ENCODE data around the gene ALKBH4.
"Not testable (repeated sequence)": the region's sequence is repeated elsewhere in the genome, so short reads cannot be mapped to it uniquely, and the experiment has no call there.

Gene ALKBH4

GRCh38 chr7:102455596-102455995, 9.1 kb downstream of the ALKBH4 start:
- in situ Hi-C loops (cut with HindIII; ENCODE audit: low sequenced_read_pairs): no loop called here

- in situ Hi-C loops (cut with HindIII; ENCODE audit: low sequenced_read_pairs): not testable (repeated sequence)
Measured at GRCh38 chr7:102454932-102455331, 9.7 kb downstream of the ALKBH4 start.

DNA sequence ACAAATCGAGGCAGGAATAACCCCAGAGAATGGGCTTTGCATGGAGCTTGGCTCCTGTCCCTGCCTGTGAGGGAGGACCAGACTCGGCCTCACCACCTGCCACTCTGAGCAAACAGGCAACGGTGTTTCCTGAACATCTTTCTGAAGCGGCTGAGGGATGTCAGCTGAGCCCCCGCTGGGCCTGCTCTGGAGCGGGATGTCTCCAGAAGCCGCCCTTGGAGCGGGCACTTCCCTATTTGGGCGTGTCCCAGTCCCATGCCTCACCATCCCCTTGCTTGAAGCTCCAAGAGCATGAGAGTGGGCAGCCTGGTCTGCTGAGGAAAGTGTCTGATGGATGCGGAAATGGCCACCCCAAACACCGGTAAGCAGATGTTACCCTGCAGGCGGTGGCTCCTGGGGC, 10.2 kb downstream of the ALKBH4 start:
- in situ Hi-C loops (cut with HindIII; ENCODE audit: low sequenced_read_pairs): no loop called here

DNA sequence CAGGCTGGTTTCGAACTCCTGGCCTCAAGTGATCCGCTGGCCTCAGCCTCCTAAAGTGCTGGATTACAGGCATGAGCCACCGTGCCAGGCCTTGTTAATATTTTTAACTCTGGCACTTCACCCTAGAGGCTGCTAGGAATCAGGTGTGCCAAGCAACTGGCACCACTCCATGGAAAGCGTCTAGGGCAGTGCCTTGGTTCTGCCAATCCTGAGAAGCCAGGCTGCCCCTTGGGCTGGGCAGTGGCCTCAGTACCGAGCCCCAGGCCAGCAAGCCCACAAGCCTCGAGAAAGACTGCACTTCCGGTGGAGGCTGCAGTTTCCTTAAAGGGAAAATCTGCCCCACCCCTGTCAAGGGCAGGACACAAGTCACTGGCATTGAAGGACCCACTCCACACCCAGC, 11.3 kb downstream of the ALKBH4 start:
- in situ Hi-C loops (cut with HindIII; ENCODE audit: low sequenced_read_pairs): no loop called here

DNA sequence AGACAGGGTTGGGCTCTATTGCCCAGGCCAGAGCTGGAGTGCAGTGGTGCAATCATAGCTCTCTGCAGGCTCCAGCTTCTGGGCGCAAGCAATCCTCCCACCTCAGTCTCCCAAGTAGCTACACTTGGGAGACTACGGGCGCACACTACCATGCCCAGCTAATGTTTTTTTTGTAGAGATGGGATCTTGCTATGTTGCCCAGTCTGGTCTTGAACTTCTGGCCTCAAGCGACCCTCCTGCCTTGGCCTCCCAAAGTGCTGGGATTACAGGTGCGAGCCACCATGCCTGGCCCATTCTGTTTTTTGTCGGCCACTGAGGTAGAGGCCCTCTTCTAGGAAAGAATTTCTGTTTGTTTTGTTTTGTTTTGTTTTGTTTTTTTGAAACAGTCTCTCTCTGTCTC, 12.2 kb downstream of the ALKBH4 start:
- in situ Hi-C loops (cut with HindIII; ENCODE audit: low sequenced_read_pairs): no loop called here

GRCh38 chr7:102451371-102452054, 13.2 kb downstream of the ALKBH4 start:
- in situ Hi-C loops (cut with HindIII; ENCODE audit: low sequenced_read_pairs): no loop called here

- in situ Hi-C loops (cut with HindIII; ENCODE audit: low sequenced_read_pairs): no loop called here
Measured at GRCh38 chr7:102450242-102450641, 14.4 kb downstream of the ALKBH4 start.

GRCh38 chr7:102449136-102449535, 15.5 kb downstream of the ALKBH4 start:
- in situ Hi-C loops (cut with HindIII; ENCODE audit: low sequenced_read_pairs): no loop called here

DNA sequence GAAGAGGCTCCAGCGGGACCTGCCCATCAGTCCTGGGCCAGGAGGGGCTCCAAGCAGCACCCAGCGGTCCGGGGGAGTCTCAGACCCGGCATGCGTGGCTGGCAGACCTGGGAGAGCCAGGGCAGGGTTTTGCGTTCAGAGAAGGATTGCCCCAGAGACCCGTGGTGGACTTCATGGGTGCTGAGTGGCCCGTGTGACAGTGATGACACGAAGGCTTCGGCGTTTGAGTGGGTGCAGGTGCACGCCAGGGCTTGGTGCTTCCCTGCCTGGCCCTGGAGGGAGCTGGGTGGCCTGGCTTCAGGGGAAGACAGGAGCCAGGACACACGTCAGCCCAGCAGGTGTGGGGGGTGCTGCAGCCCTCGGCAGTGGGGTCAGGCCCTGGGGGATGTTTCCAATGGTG, 17.4 kb downstream of the ALKBH4 start:
- in situ Hi-C loops (cut with HindIII; ENCODE audit: low sequenced_read_pairs): no loop called here

DNA sequence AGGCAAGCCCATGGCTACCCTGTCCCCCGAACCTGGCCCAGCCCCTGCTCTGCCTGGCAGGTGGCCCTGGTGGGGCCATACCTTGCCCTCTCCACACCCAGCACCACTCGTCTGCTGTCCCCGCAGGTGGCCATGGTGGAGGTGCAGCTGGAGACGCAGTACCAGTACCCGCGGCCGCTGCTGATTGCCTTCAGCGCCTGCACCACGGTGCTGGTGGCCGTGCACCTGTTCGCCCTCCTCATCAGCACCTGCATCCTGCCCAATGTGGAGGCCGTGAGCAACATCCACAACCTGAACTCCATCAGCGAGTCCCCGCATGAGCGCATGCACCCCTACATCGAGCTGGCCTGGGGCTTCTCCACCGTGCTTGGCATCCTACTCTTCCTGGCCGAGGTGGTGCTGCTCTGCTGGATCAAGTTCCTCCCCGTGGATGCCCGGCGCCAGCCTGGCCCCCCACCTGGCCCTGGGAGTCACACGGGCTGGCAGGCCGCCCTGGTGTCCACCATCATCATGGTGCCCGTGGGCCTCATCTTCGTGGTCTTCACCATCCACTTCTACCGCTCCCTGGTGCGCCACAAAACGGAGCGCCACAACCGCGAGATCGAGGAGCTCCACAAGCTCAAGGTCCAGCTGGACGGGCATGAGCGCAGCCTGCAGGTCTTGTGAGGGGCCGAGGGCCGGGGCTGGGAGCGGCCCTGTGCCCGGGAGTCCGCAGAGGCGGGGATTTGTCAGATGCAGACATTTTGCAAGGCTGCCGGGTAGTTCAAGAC, 18.1 kb downstream of the ALKBH4 start:
- in situ Hi-C loops (cut with HindIII; ENCODE audit: low sequenced_read_pairs): no loop called here

DNA sequence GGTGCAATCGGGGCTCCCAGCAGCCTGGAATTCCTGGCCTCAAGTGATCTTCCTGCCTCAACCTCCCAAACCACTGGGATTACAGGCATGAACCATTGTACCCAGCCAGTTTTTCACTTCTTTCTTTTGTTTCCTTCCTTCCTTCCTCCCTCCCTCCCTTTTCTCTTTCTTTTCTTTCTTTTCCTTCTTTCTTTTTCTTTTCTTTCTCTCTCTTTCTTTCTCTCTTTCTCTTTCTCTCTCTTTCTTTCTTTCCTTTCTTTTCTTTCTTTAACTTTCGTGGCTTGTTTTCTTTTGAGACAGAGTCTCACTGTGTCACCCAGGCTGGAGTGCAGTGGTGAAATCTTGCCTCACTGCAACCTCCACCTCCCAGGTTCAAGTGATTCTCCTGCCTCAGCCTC, 19.0 kb downstream of the ALKBH4 start:
- in situ Hi-C loops (cut with HindIII; ENCODE audit: low sequenced_read_pairs): no loop called here

- in situ Hi-C loops (cut with HindIII; ENCODE audit: low sequenced_read_pairs): no loop called here
Measured at GRCh38 chr7:102444961-102445673, 19.5 kb downstream of the ALKBH4 start.

GRCh38 chr7:102439963-102440795, 24.5 kb downstream of the ALKBH4 start:
- in situ Hi-C loops (cut with HindIII; ENCODE audit: low sequenced_read_pairs): no loop called here

- in situ Hi-C loops (cut with HindIII; ENCODE audit: low sequenced_read_pairs): no loop called here
Measured at GRCh38 chr7:102436118-102436517, 28.5 kb downstream of the ALKBH4 start.

DNA sequence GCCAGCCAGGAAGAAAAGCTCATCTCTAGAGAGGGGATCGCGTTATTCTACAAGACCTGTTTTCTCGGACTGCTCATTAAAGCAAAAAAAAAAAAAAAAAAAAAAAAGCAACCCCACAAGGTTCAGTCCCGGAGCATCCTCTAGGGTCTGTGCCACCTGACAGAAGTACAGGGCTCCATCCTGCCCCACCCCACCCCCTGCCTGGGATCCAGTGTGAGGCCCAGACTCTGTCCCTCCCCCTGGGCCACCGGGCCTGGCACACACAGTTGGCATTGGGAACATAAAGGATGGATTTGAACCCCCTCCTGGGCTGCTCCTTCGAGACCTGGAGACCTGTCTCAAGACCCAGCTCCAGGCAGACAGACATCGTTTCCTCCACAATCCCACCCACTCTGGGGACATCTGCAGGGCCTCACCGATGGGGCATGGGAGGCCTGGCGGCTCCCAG, 30.6 kb downstream of the ALKBH4 start:
- in situ Hi-C loops (cut with HindIII; ENCODE audit: low sequenced_read_pairs): no loop called here

- in situ Hi-C loops (cut with HindIII; ENCODE audit: low sequenced_read_pairs): no loop called here
Measured at GRCh38 chr7:102433219-102434038, 31.2 kb downstream of the ALKBH4 start, which contains the start of gene ORAI2. ORAI2 (plus strand) TSS chr7:102433575; CDS start chr7:102438957, 5,382 bp downstream.

GRCh38 chr7:102432442-102433218, 32.0 kb downstream of the ALKBH4 start:
- in situ Hi-C loops (cut with HindIII; ENCODE audit: low sequenced_read_pairs): no loop called here

- in situ Hi-C loops (cut with HindIII; ENCODE audit: low sequenced_read_pairs): no loop called here
Measured at GRCh38 chr7:102431617-102432298, 32.9 kb downstream of the ALKBH4 start.

Measured in endothelial cell of hepatic sinusoid (primary cell).